Body of pancreas (tissue), 4 donors: ENCODE measurements around the gene DDX47.
"Not testable (repeated sequence)": the region's sequence is repeated elsewhere in the genome, so short reads cannot be mapped to it uniquely, and the experiment has no call there.

Source experiments
- POLR2A ChIP-seq, 3 donors: fragments of 450-650 bp; IDR thresholded peaks; one replicate each; pipeline ENCODE4 v1.6.1; 2016; ENCODE audit warnings: antibody characterized with exemption in 3 of 3, mild to moderate bottlenecking in 2 of 3
- TF ChIP-seq, protein P1 (sequence below), 7 experiments: fragments of 450-650 bp in 4 of 7; fragments of 200-600 bp in 3 of 7; sonication (generic) in 3 of 7; IDR thresholded peaks; one replicate each; pipeline ENCODE4 v1.5.1; 2016 to 2019; ENCODE audit warnings: antibody characterized with exemption in 7 of 7

DNA sequence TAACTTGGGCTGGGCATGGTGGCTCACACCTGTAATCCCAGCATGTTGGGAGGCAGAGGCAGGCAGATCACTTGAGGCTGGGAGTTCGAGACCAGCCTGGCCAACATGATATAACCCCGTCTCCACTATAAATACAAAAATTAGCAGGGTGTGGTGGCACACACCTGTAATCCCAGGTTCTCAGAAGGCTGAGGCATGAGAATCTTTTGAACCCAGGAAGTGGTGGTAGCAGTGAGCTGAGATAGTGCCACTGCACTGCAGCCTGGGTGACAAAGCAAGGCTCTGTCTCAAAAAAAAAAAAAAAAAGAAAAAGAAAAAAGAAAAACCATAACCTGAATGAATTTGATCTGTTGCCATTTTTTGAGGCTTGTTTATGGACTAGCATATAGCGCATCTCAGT is 33.6 kb downstream of the DDX47 start:
- TF ChIP-seq, protein P1, sequence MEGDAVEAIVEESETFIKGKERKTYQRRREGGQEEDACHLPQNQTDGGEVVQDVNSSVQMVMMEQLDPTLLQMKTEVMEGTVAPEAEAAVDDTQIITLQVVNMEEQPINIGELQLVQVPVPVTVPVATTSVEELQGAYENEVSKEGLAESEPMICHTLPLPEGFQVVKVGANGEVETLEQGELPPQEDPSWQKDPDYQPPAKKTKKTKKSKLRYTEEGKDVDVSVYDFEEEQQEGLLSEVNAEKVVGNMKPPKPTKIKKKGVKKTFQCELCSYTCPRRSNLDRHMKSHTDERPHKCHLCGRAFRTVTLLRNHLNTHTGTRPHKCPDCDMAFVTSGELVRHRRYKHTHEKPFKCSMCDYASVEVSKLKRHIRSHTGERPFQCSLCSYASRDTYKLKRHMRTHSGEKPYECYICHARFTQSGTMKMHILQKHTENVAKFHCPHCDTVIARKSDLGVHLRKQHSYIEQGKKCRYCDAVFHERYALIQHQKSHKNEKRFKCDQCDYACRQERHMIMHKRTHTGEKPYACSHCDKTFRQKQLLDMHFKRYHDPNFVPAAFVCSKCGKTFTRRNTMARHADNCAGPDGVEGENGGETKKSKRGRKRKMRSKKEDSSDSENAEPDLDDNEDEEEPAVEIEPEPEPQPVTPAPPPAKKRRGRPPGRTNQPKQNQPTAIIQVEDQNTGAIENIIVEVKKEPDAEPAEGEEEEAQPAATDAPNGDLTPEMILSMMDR (IDR thresholded peaks at IDR 0.05), result not testable (repeated sequence)
- TF ChIP-seq POLR2A (IDR thresholded peaks at IDR 0.05), result not testable (repeated sequence)
